Urinary bladder (tissue), 4 donors: Measurements from ENCODE around the gene ABCA12. TPM values are rescaled to one million over a fixed set of nuclear protein-coding genes. Genes with fewer than 3 reads are reported as not detected.

Experiments used
- DNase-seq: peaks from one replicate; pipeline ENCODE4 v3.0.0-alpha.2; 2015; ENCODE audit errors: extremely low spot score
- H3K27ac ChIP-seq: one replicate; pipeline ENCODE4 v1.5.1; 2013; ENCODE audit warnings: low read depth, mild to moderate bottlenecking, moderate library complexity
- H3K36me3 ChIP-seq: one replicate; pipeline ENCODE4 v1.6.1; 2013; ENCODE audit warnings: mild to moderate bottlenecking, moderate library complexity; ENCODE audit not compliant: insufficient read depth
- H3K4me1 ChIP-seq: one replicate; pipeline ENCODE4 v1.6.1; 2013; ENCODE audit warnings: mild to moderate bottlenecking, moderate library complexity; ENCODE audit not compliant: insufficient read depth
- H3K4me3 ChIP-seq: one replicate; pipeline ENCODE4 v1.5.1; 2013; ENCODE audit warnings: low read depth, low read length
- WGBS: extraction: QIAGEN DNeasy Blood & Tissue Kit; methylation state at CpG from one replicate; pipeline ENCODE4 v1.1.7; 2013; 5-methylcytosine and 5-hydroxymethylcytosine counted together
- polyA plus RNA-seq: library from polyadenylated mRNA; stranded (reverse); fragments of 200-250 nt; gene quantifications from one replicate; pipeline ENCODE4 v1.2.3, GENCODE V29; 2013
- total RNA-seq: library from RNA; depleted of rRNA; stranded (reverse); fragments of >200 nt; gene quantifications from one replicate; pipeline ENCODE4 v1.2.3, GENCODE V29; 2014
- donor health status: healthy with polysubstance abuse.
- donor health status: healthy.

Gene ABCA12
- total and polyA plus RNA-seq, 2 donors = 0.01 to 0.58 TPM

- no peaks in the 10 kb centered on the region for H3K36me3 ChIP-seq
- no peak overlapping the region for H3K4me3 ChIP-seq
- no peak for DNase-seq
- no peak overlapping the region for H3K27ac ChIP-seq
- 86% methylated on average over 3 of the region's 3 CpGs for WGBS
- H3K4me1 ChIP-seq = no peaks in the 10 kb centered on the region
Observed at GRCh38 chr2:215052810-215053209, 85.6 kb downstream of the ABCA12 start.

- no peaks in the 10 kb centered on the region for H3K36me3 ChIP-seq
- H3K27ac ChIP-seq = no peak overlapping the region
- DNase-seq = no peak
- H3K4me3 ChIP-seq = no peak overlapping the region
- 91% methylated on average over 3 of the region's 3 CpGs for WGBS
- H3K4me1 ChIP-seq = no peaks in the 10 kb centered on the region
Observed at GRCh38 chr2:215052404-215052803, 86.0 kb downstream of the ABCA12 start.

- H3K36me3 ChIP-seq = no peaks in the 10 kb centered on the region
- WGBS = 72% methylated on average over 2 of the region's 2 CpGs
- DNase-seq = no peak
Observed at GRCh38 chr2:215049341-215049740, 89.1 kb downstream of the ABCA12 start.

GRCh38 chr2:215038421-215038820 is 100.0 kb downstream of the ABCA12 start:
- 84% methylated on average over 3 of the region's 3 CpGs for WGBS
- Histone ChIP-seq H3K4me1 (no peaks in the 10 kb centered on the region), H3K36me3 (no peaks in the 10 kb centered on the region), H3K27ac (no peak overlapping the region), H3K4me3 (no peak overlapping the region)
- DNase-seq = no peak

More at GRCh38 chr2:215049341-215049740, 89.1 kb downstream of the ABCA12 start:
- H3K4me3 ChIP-seq = no peak overlapping the region
- H3K27ac ChIP-seq = no peak overlapping the region
- no peaks in the 10 kb centered on the region for H3K4me1 ChIP-seq

- DNase-seq = no peak
- Histone ChIP-seq H3K36me3 (no peaks in the 10 kb centered on the region), H3K27ac (no peak overlapping the region), H3K4me3 (no peak overlapping the region), H3K4me1 (no peaks in the 10 kb centered on the region)
- WGBS = 58% methylated on average over 1 of the region's 1 CpG
Observed at GRCh38 chr2:215036314-215036713, 102.1 kb downstream of the ABCA12 start.

- Histone ChIP-seq H3K27ac (no peak overlapping the region), H3K4me3 (no peak overlapping the region), H3K4me1 (no peaks in the 10 kb centered on the region), H3K36me3 (no peaks in the 10 kb centered on the region)
- WGBS = 62% methylated on average over 3 of the region's 3 CpGs
- DNase-seq = no peak
Observed at GRCh38 chr2:215034154-215034553, 104.3 kb downstream of the ABCA12 start.

GRCh38 chr2:215032153-215032552 is 106.3 kb downstream of the ABCA12 start:
- WGBS = 75% methylated on average over 2 of the region's 2 CpGs
- H3K36me3 ChIP-seq = no peaks in the 10 kb centered on the region
- no peak overlapping the region for H3K27ac ChIP-seq
- DNase-seq = peak; percentile 5
- no peaks in the 10 kb centered on the region for H3K4me1 ChIP-seq
- no peak overlapping the region for H3K4me3 ChIP-seq

GRCh38 chr2:215031321-215031720 is 107.1 kb downstream of the ABCA12 start:
- H3K36me3 ChIP-seq = no peaks in the 10 kb centered on the region
- no peak overlapping the region for H3K4me3 ChIP-seq
- no peaks in the 10 kb centered on the region for H3K4me1 ChIP-seq
- no peak for DNase-seq
- no peak overlapping the region for H3K27ac ChIP-seq
- 49% methylated on average over 2 of the region's 2 CpGs for whole genome bisulfite sequencing

GRCh38 chr2:215029936-215030335 is 108.5 kb downstream of the ABCA12 start:
- no peaks in the 10 kb centered on the region for H3K4me1 ChIP-seq
- H3K27ac ChIP-seq = no peak overlapping the region
- no peak for DNase-seq
- WGBS = 31% methylated on average over 5 of the region's 5 CpGs
- H3K4me3 ChIP-seq = no peak overlapping the region
- H3K36me3 ChIP-seq = no peaks in the 10 kb centered on the region

- H3K27ac ChIP-seq = no peak overlapping the region
- 72% methylated on average over 1 of the region's 1 CpG for WGBS
- no peaks in the 10 kb centered on the region for H3K4me1 ChIP-seq
Observed at GRCh38 chr2:215028231-215028630, 110.2 kb downstream of the ABCA12 start.

GRCh38 chr2:215027779-215028178 is 110.6 kb downstream of the ABCA12 start:
- H3K4me1 ChIP-seq = no peaks in the 10 kb centered on the region
- 48% methylated on average over 2 of the region's 2 CpGs for WGBS
- H3K36me3 ChIP-seq = no peaks in the 10 kb centered on the region
- H3K4me3 ChIP-seq = no peak overlapping the region
- no peak for DNase-seq
- H3K27ac ChIP-seq = no peak overlapping the region

More at GRCh38 chr2:215028231-215028630, 110.2 kb downstream of the ABCA12 start:
- no peak for DNase-seq
- no peak overlapping the region for H3K4me3 ChIP-seq
- H3K36me3 ChIP-seq = no peaks in the 10 kb centered on the region

GRCh38 chr2:215022910-215023309 is 115.5 kb downstream of the ABCA12 start:
- H3K27ac ChIP-seq = no peak overlapping the region
- WGBS = 88% methylated on average over 2 of the region's 2 CpGs
- DNase-seq = no peak
- H3K4me1 ChIP-seq = no peaks in the 10 kb centered on the region
- no peak overlapping the region for H3K4me3 ChIP-seq
- H3K36me3 ChIP-seq = no peaks in the 10 kb centered on the region

GRCh38 chr2:215022418-215022817 is 116.0 kb downstream of the ABCA12 start:
- Histone ChIP-seq H3K27ac (no peak overlapping the region), H3K36me3 (no peaks in the 10 kb centered on the region), H3K4me3 (no peak overlapping the region), H3K4me1 (no peaks in the 10 kb centered on the region)
- 31% methylated on average over 3 of the region's 3 CpGs for WGBS
- no peak for DNase-seq

GRCh38 chr2:215020283-215020682 is 118.1 kb downstream of the ABCA12 start:
- Histone ChIP-seq H3K4me1 (no peaks in the 10 kb centered on the region), H3K4me3 (no peak overlapping the region)
- WGBS = 48% methylated on average over 2 of the region's 2 CpGs

GRCh38 chr2:215019521-215020145 is 118.8 kb downstream of the ABCA12 start:
- Histone ChIP-seq H3K4me3 (no peak overlapping the region), H3K4me1 (no peaks in the 10 kb centered on the region), H3K36me3 (no peaks in the 10 kb centered on the region), H3K27ac (no peak overlapping the region)
- no peak for DNase-seq
- WGBS = 93% methylated on average over 8 of the region's 8 CpGs

More at GRCh38 chr2:215020283-215020682, 118.1 kb downstream of the ABCA12 start:
- H3K27ac ChIP-seq = no peak overlapping the region
- no peak for DNase-seq
- no peaks in the 10 kb centered on the region for H3K36me3 ChIP-seq
